Activated CD4-positive, CD25-positive, alpha-beta regulatory T cell treated with anti-CD3 and anti-CD28 coated beads, Interleukin-2, amount 50 U/mL, for 24 hours (primary cell): ENCODE measurements around the gene KRTAP1-3.
"Not testable (repeated sequence)": the region's sequence is repeated elsewhere in the genome, so short reads cannot be mapped to it uniquely, and the experiment has no call there.

Source experiments
- ATAC-seq, 2 donors: fragments of 150-1000 bp; cut with Tn5 transposase; one replicate each; pipeline ENCODE4 v1.10.0; 2021; ENCODE audit warnings: mild to moderate bottlenecking in 1 of 2, moderate library complexity in 1 of 2

KRTAP1-3 gene, protein sequence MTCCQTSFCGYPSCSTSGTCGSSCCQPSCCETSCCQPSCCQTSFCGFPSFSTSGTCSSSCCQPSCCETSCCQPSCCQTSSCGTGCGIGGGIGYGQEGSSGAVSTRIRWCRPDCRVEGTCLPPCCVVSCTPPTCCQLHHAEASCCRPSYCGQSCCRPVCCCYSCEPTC

DNA sequence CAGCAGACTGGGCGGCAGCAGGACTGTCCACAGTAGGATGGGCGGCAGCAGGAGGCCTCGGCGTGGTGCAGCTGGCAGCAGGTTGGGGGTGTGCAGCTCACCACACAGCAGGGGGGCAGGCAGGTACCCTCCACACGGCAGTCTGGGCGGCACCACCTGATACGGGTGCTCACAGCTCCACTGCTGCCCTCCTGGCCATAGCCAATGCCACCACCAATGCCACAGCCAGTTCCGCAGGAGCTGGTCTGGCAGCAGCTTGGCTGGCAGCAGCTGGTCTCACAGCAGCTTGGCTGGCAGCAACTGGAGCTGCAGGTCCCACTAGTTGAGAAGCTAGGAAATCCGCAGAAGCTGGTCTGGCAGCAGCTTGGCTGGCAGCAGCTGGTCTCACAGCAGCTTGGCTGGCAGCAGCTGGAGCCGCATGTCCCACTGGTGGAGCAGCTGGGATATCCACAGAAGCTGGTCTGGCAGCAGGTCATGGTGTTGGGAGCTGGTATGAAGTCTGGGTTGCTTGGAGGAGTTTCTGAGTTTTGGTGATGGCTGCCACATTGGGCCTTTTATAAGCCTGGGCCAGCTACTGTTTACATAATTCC lies at the start of gene KRTAP1-3:
TSS of gene KRTAP1-3 (minus strand) at position 529 of the 590 bp plus-strand sequence. CDS start at position 476, 53 bp downstream.
- ATAC-seq: not testable (repeated sequence)

DNA sequence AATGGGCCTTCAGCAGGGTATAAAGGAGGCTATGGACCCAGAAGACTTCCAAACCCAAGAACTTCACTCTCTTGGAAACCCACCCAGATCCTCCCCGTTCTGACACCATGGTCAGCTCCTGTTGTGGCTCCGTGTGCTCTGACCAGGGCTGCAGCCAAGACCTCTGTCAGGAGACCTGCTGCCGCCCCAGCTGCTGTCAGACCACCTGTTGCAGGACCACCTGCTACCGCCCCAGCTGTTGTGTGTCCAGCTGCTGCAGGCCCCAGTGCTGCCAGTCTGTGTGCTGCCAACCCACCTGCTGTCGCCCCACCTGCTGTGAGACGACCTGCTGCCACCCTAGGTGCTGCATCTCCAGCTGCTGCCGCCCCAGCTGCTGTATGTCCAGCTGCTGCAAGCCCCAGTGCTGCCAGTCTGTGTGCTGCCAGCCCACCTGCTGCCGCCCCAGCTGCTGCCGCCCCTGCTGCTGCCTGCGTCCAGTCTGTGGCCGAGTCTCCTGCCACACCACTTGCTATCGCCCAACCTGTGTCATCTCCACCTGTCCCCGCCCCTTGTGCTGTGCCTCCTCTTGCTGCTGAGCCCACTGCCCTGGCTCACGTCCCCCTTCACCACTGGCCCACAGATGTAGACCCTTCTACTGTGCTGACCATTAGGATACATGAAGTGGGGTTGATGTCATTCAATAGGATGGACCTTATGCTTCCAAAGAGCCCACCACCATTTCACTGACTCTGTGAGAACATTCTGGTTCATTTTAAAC lies 49.6 kb upstream of the KRTAP1-3 start, which contains the start of gene KRTAP4-7:
TSS of gene KRTAP4-7 (plus strand) at position 51 of the 757 bp plus-strand sequence. CDS start at position 108, 57 bp downstream.
- ATAC-seq: not testable (repeated sequence)

DNA sequence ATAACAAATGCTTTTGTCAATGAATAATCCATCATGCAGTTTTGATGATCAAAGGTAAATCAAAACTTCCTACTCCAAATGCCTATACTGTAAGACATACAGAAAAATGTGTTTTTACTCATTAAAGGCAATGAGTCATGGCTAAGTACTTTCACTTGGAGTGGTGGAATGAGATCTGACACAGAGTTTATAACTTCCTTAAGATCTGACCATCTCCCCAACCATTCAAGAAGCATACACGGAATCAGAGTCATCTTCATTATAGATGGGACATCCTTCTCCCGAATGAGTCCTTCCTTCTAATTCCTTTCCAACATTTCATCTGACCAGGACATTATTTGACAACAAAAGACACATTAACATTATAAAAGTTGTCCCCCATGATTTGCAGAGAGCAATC lies 48.8 kb upstream of the KRTAP1-3 start:
- not testable (repeated sequence) for ATAC-seq

GRCh38 chr17:41082626-41083025 lies 48.0 kb upstream of the KRTAP1-3 start:
- no peak for ATAC-seq

DNA sequence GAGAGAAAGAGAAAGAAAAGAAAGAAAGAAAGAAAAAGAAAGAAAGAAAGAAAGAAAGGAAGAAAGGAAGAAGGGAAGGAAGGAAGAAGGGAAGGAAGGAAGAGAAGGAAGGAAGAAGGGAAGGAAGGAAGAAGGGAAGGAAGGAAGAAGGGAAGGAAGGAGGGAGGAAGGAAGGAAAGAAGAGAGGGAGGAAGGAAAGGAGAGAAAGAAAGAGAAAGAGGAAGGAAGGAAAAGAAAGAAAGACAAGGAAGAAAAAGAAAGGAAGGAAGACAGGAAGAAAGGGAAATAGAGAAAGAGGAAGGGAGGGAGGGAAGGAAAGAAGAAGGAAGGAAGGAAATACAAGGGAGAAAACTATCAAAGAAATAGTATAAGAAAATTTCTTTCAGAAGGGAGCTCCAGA lies 42.1 kb upstream of the KRTAP1-3 start:
- ATAC-seq: no peak

GRCh38 chr17:41073676-41074075 lies 39.0 kb upstream of the KRTAP1-3 start:
- no peak for ATAC-seq

GRCh38 chr17:41071606-41072360 lies 37.1 kb upstream of the KRTAP1-3 start:
- no peak for ATAC-seq

DNA sequence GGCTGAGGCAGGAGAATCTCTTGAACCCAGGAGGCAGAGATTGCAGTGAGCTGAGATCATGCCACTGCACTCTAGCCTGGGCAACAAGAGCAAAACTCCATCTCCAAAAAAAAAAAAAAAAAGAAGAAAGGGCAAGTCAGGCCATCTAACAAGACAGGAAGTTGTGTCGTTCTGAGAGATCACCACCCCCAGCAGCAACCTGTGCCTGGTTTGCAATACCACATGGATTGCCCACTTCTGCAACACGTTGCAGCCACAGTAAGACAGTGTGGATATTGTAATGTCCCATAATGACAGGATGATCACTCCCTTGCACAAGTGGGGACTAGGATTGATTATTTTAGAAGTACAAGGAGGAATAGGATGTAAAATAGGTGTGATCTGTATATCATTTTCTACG lies 34.4 kb upstream of the KRTAP1-3 start:
- no peak for ATAC-seq

DNA sequence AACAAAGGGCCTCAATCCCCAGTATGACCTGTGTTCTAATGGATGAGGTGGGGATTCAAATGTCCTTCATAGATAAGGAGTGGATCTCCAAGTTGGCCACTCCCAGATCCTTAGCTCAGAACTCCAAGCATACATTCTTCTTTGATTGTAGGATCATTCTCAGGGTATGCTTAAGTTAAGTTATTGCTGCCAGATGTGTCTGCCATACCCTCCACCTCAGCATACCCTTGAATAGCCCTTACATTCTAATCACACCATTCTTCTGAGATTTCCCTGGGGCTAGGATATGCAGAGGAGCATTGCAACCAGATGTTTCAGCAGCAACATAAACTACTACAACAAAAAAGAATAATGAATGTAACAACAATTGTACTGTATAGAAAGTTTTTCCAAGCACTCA lies 32.6 kb upstream of the KRTAP1-3 start:
- no peak for ATAC-seq

DNA sequence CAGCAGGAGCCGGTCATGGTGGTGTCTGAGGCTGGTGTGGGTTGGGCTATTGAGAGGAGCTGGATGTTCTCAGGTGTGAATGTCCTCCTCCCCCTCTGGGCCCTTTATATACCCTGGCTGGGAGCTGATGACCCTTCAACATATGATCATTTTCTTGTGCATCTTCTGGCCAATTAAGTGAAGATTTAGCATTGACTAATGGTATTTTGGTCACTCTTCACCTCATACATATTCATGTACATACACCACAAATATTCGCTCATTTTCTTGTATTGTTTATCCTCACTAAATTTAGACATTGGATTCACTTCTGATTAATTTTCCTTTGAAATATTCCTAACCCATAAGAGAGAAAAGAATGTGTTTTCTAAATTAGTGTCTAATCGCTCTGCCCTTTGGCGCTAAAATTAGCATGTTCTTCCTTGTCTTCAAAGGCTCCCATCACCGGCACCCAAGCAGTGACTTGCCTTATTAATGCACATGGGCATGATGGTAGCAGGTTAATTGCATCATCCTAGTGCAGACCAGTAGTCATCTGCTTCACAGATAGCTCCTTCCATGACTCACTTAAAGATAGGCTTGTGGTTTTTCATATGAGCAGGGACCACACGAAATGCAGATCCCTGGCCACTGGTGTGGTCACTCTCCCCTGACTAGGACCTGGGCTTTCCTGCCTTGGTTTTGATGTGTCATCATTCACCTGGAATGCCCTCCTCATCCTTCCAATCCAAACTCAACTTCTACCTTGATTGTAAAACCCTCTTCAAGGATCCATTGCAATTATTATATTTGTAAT lies 31.4 kb upstream of the KRTAP1-3 start, which contains the start of gene KRTAP2-4:
TSS of gene KRTAP2-4 (minus strand) at position 51 of the 796 bp plus-strand sequence. CDS start at position 17, 34 bp downstream.
- ATAC-seq: no peak

DNA sequence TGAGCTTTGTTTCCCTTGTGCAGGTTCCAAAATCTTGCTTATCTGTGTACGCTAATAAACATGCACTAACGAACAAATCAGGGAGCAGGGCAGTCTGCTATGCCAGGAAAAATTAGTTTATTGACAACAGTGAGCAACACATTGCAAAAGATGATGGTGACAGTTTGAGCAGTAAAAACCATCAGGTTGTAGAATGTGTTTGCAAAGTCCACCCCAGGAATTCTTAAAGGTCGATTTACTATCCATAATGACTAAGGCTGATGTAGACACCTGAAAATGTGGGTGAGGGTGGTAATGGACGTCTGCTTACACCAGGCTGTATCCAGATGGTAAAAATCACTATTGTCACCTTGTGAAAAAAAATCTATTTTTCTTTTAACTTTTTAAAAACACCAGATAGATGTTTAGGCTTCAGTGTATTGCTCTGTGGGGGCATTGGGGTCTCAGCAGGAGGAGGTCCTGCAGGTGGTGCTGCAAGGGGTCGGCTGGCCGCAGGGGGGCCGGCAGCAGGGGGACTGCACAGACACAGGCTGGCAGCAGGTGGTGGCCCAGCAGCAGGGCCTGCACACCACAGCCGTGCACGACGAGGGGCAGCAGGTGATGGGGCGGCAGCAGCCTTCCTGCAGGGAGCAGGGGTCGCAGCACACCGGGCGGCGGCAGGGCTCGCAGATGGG lies 30.5 kb upstream of the KRTAP1-3 start:
- ATAC-seq: not testable (repeated sequence)

DNA sequence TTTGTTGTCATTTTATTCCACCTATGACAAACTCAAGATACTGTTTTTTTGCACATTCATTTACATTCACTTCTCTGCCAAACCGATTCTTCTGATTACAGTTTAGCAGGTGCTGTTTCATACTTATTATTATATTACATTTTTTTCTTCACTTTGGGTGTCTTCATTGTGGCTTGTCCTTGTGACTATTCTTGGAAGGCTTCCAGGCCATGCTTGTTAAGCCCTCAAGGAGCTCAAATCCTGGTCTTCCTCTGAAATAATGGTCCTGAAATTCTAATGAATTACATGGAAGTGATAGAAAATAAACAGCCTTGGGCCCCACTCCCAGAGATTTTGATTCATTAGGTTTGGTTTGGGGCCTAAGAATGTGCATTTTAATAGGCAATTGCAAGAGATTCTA lies 29.6 kb upstream of the KRTAP1-3 start:
- ATAC-seq: no peak

- no peak for ATAC-seq
Measured at GRCh38 chr17:41063449-41063848, 28.8 kb upstream of the KRTAP1-3 start.

DNA sequence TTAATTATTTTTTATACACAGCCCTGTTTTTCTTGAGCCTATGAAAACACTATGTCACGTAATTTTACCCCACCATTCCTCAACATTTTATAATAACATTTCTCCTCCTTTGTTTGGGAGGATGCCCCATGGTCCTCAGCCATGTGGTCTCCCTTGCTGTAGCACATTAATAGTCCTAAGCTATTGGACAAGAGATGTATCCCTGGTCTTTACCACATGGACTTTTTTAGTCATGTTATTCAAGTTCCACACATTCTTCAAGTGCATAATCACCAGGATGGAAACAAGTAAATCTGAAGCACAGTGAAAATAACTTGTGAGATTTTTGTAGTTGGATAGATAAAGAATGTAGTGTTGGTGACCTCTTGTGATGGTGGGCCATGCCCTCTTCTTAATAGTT lies 27.3 kb upstream of the KRTAP1-3 start:
- no peak for ATAC-seq

DNA sequence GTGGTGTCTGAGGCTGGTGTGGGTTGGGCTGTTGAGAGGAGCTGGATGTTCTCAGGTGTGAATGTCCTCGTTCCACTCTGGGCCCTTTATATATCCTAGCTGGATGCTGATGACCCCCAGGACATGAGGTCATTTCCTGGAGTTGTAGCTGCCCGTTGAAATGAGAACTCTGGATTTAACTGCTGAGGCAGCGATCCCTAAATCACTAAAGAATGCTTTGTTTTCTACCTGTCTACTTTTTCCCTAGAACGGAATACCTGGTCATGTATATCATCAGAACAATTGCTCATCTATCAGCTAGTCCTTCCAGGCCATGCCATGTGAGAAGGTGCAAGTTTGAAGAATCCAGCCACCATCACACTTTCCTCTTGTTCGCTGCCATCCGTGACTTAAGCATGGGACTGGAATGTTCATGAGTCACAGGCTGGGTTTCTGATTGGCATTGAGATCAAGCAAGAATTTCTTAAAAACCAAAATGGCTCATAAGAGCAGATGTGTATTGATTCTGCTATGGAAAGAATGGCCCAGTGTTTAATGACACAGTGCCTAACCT lies 25.5 kb upstream of the KRTAP1-3 start, which contains the start of gene KRTAP2-3:
TSS of gene KRTAP2-3 (minus strand) at position 63 of the 553 bp plus-strand sequence. CDS start 64 bp downstream, outside the sequence.
- no peak for ATAC-seq

DNA sequence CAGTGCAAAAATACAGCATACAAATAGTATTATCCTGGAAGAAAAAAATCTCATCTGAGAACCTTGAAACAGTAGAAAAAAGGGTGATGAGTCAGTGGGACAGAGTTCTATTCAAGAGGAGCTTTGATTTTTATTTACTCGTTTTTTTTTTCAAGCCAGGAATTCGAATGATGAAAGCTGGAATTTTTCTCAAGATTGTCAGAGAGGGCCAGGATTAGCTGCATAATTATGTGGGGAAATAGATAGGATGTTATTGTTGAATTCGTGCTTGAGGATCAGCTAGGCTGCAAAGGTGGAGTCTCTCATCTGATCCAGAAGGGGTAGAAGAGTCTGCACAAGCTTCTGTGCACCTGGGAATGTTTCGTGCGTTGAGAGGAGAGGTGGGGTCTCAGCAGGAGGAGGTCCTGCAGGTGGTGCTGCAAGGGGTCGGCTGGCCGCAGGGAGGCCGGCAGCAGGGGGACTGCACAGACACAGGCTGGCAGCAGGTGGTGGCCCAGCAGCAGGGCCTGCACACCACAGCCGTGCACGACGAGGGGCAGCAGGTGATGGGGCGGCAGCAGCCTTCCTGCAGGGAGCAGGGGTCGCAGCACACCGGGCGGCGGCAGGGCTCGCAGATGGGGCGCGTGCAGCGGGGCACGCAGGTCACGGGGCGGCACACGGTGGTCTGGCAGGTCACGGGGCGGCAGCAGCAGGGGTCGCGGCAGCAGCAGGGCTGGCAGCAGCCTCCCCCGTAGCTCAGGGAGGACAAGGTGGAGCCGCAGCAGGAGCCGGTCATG lies 24.8 kb upstream of the KRTAP1-3 start:
- not testable (repeated sequence) for ATAC-seq

GRCh38 chr17:41058741-41059140 lies 24.1 kb upstream of the KRTAP1-3 start:
- no peak for ATAC-seq

GRCh38 chr17:41057547-41057946 lies 22.9 kb upstream of the KRTAP1-3 start:
- no peak for ATAC-seq

GRCh38 chr17:41055130-41055529 lies 20.5 kb upstream of the KRTAP1-3 start, which contains the start of gene KRTAP2-2:
Gene KRTAP2-2 (minus strand): TSS chr17:41055230. CDS start chr17:41055211, 19 bp downstream.
- ATAC-seq: not testable (repeated sequence)

DNA sequence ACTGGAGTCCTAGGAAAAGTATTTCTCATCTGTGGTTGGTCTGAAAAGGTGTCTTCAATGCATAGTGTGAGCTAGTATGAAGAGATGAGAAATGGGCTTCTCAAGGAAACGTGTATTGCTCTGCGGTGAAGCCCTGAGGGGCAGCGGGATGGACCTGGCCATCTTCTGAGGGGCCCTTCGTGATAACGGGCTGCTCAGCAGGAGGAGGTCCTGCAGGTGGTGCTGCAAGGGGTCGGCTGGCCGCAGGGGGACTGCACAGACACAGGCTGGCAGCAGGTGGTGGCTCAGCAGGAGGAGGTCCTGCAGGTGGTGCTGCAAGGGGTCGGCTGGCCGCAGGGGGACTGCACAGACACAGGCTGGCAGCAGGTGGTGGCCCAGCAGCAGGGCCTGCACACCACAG lies 19.9 kb upstream of the KRTAP1-3 start:
- not testable (repeated sequence) for ATAC-seq
